Common myeloid progenitor, CD34-positive (primary cell): Measurements from ENCODE around the gene RANGAP1.

Experiments used
- CTCF ChIA-PET: fragments of 350-600 bp; sonication (Branson Sonifier 250); formaldehyde crosslinking; loops from one replicate; lab custom pipeline; 2021; ENCODE audit warnings: antibody characterized with exemption; lab: Charles Lee
- POLR2A ChIA-PET: fragments of 350-600 bp; sonication (Branson Sonifier 250); formaldehyde crosslinking; loops from one replicate; lab custom pipeline; 2021; ENCODE audit warnings: antibody characterized with exemption; lab: Charles Lee
- DNase-seq, 3 donors: peaks; one replicate each; pipeline versions ENCODE4 v3.0.0 to v3.0.0-alpha.2; 2013
- H3K27ac ChIP-seq, 2 experiments: 1 replicate in 1 of 2; 2 replicates in 1 of 2; pipeline ENCODE4 v1.7.0; 2013; ENCODE audit warnings: inconsistent platforms in 2 of 2, low read length in 2 of 2, mild to moderate bottlenecking in 2 of 2, low read depth in 1 of 2, moderate library complexity in 1 of 2; ENCODE audit not compliant: severe bottlenecking in 2 of 2, insufficient read depth in 1 of 2, poor library complexity in 1 of 2
- H3K27me3 ChIP-seq, 5 experiments: replicated peaks in 2 of 5; 1 replicate in 3 of 5; 2 replicates in 2 of 5; pipeline versions ENCODE4 v1.6.1 to v1.7.0; 2013; ENCODE audit warnings: low read length in 4 of 5, mild to moderate bottlenecking in 2 of 5, moderate library complexity in 2 of 5, inconsistent platforms in 1 of 5; ENCODE audit not compliant: insufficient read depth in 5 of 5, control insufficient read depth in 4 of 5
- H3K36me3 ChIP-seq, 4 experiments: 1 replicate in 2 of 4; 2 replicates in 2 of 4; pipeline versions ENCODE4 v1.6.1 to v1.7.0; 2013; ENCODE audit warnings: low read length in 3 of 4, control low read depth in 1 of 4, mild to moderate bottlenecking in 1 of 4; ENCODE audit not compliant: control insufficient read depth in 4 of 4, insufficient read depth in 4 of 4
- H3K4me1 ChIP-seq, 4 experiments: 1 replicate in 3 of 4; 2 replicates in 1 of 4; pipeline versions ENCODE4 v1.6.1 to v1.7.1; 2013; ENCODE audit warnings: low read length in 3 of 4, mild to moderate bottlenecking in 3 of 4, control low read depth in 1 of 4, inconsistent platforms in 1 of 4, moderate library complexity in 1 of 4; ENCODE audit not compliant: control insufficient read depth in 4 of 4, insufficient read depth in 4 of 4; ENCODE audit errors: control extremely low read depth in 1 of 4
- H3K4me3 ChIP-seq, 7 experiments: 1 replicate in 4 of 7; 2 replicates in 3 of 7; pipeline versions ENCODE4 v1.5.1 to v1.7.0; 2013; ENCODE audit warnings: mild to moderate bottlenecking in 7 of 7, low read length in 6 of 7, moderate library complexity in 6 of 7, inconsistent platforms in 2 of 7, low read depth in 2 of 7, control low read depth in 1 of 7; ENCODE audit not compliant: insufficient read depth in 4 of 7, control insufficient read depth in 1 of 7; ENCODE audit errors: extremely low read depth in 1 of 7
- H3K9me3 ChIP-seq, 5 experiments: 1 replicate in 4 of 5; 2 replicates in 1 of 5; pipeline versions ENCODE4 v1.6.1 to v1.7.1; 2013; ENCODE audit warnings: low read length in 4 of 5, mild to moderate bottlenecking in 2 of 5, inconsistent platforms in 1 of 5, low read depth in 1 of 5, moderate library complexity in 1 of 5; ENCODE audit not compliant: control insufficient read depth in 4 of 5, insufficient read depth in 2 of 5; ENCODE audit errors: control extremely low read depth in 1 of 5
- WGBS: methylation state at CpG from one replicate; pipeline ENCODE4 v1.1.5; 2013; ENCODE audit not compliant: insufficient coverage; 5-methylcytosine and 5-hydroxymethylcytosine counted together

RANGAP1 gene

GRCh38 chr22:41226723-41227655 lies 59.0 kb downstream of the RANGAP1 start:
- Histone ChIP-seq H3K27ac (peak overlapping the region in 1 of 2 experiments; percentile 25), H3K27me3 (no peaks in the 10 kb centered on the region), H3K4me3 (no peak overlapping the region), H3K4me1 (peaks cover 0 to 24% (median 9%) of the 10 kb centered on the region in 4 experiments), H3K9me3 (no peaks in the 10 kb centered on the region), H3K36me3 (peaks cover 12 to 77% (median 49%) of the 10 kb centered on the region in 4 experiments)
- DNase-seq, result no peak
- POLR2A ChIA-PET, result interaction anchor here (0.5 kb wide), 1 partner anchor 320 kb away, joined by 3 read pairs; no protein-coding TSS in a partner anchor
- 95% methylated on average over 18 of the region's 26 CpGs for WGBS
- CTCF ChIA-PET, result interaction anchor here (1.0 to 1.7 kb wide), 3 partner anchors 10 to 28 kb away, joined by 3 to 12 read pairs (median 4); no protein-coding TSS in a partner anchor

GRCh38 chr22:41223535-41223934 lies 62.5 kb downstream of the RANGAP1 start:
- Histone ChIP-seq H3K4me3 (no peak overlapping the region), H3K36me3 (peaks cover 16 to 74% (median 57%) of the 10 kb centered on the region in 4 experiments), H3K27ac (no peak overlapping the region), H3K27me3 (no peaks in the 10 kb centered on the region), H3K9me3 (no peaks in the 10 kb centered on the region), H3K4me1 (no peaks in the 10 kb centered on the region)
- ChIA-PET POLR2A (no interaction called here), CTCF (interaction anchor here (1.4 kb wide), 1 partner anchor 42 kb away, joined by 3 read pairs; no protein-coding TSS in a partner anchor)
- 98% methylated on average over 5 of the region's 7 CpGs for whole genome bisulfite sequencing
- DNase-seq, result no peak

- ChIA-PET POLR2A (no interaction called here), CTCF (interaction anchor here (0.6 to 1.4 kb wide), 2 partner anchors 9 to 41 kb away, joined by 3 read pairs; no protein-coding TSS in a partner anchor)
- H3K27ac ChIP-seq, result no peak overlapping the region
- no peaks in the 10 kb centered on the region for H3K27me3 ChIP-seq
- H3K36me3 ChIP-seq, result peaks cover 16 to 71% (median 54%) of the 10 kb centered on the region in 4 experiments
- no peak for DNase-seq
- H3K4me1 ChIP-seq, result peaks cover 0 to 5% (median 1%) of the 10 kb centered on the region in 4 experiments
- no peaks in the 10 kb centered on the region for H3K9me3 ChIP-seq
- WGBS, result 96% methylated on average over 6 of the region's 9 CpGs
- H3K4me3 ChIP-seq, result no peak overlapping the region
These were observed 63.0 kb downstream of the RANGAP1 start for GRCh38 chr22:41222846-41223507.

- CTCF ChIA-PET, result interaction anchor here (0.8 to 1.9 kb wide), 5 partner anchors 10 to 37 kb away, joined by 3 to 7 read pairs (median 5); no protein-coding TSS in a partner anchor
- Histone ChIP-seq H3K9me3 (peaks cover 0 to 14% (median 5%) of the 10 kb centered on the region in 5 experiments), H3K4me1 (peaks cover 0 to 22% (median 15%) of the 10 kb centered on the region in 4 experiments), H3K36me3 (peaks cover 16 to 52% (median 41%) of the 10 kb centered on the region in 4 experiments), H3K4me3 (peak overlapping the region in 6 of 7 experiments; percentile 20 to 72 (median 44)), H3K27ac (peak overlapping the region; percentile 27 to 70), H3K27me3 (no peaks in the 10 kb centered on the region)
- POLR2A ChIA-PET, result interaction anchor here (0.6 to 1.3 kb wide), 3 partner anchors 13 to 73 kb away, joined by 3 to 7 read pairs (median 4); partner anchors contain the start of gene L3MBTL2
- DNase-seq, result peak; percentile 62 to 92 (median 90)
- WGBS, result 18% methylated on average over 14 of the region's 16 CpGs
These were observed 68.3 kb downstream of the RANGAP1 start for GRCh38 chr22:41217553-41218157.

GRCh38 chr22:41216984-41217383 lies 69.0 kb downstream of the RANGAP1 start:
- H3K27ac ChIP-seq, result peak overlapping the region in 1 of 2 experiments; percentile 70

GRCh38 chr22:41215926-41216325 lies 70.1 kb downstream of the RANGAP1 start:
- DNase-seq, result no peak
- CTCF ChIA-PET, result interaction anchor here (0.5 to 2.0 kb wide), 3 partner anchors 20 to 44 kb away, joined by 3 to 6 read pairs (median 4); no protein-coding TSS in a partner anchor
- Histone ChIP-seq H3K4me3 (no peak overlapping the region), H3K27ac (no peak overlapping the region), H3K9me3 (peaks cover 0 to 14% (median 5%) of the 10 kb centered on the region in 5 experiments), H3K27me3 (no peaks in the 10 kb centered on the region), H3K36me3 (peaks cover 13 to 45% (median 35%) of the 10 kb centered on the region in 4 experiments), H3K4me1 (peaks cover 0 to 22% (median 15%) of the 10 kb centered on the region in 4 experiments)
- POLR2A ChIA-PET, result no interaction called here
- WGBS, result 100% methylated on average over 6 of the region's 7 CpGs

More at GRCh38 chr22:41216984-41217383, 69.0 kb downstream of the RANGAP1 start:
- H3K27me3 ChIP-seq, result no peaks in the 10 kb centered on the region
- peaks cover 13 to 49% (median 36%) of the 10 kb centered on the region in 4 experiments for H3K36me3 ChIP-seq
- 70% methylated on average over 7 of the region's 13 CpGs for WGBS
- H3K4me3 ChIP-seq, result peak overlapping the region in 4 of 7 experiments; percentile 10 to 72 (median 41)
- CTCF ChIA-PET, result interaction anchor here (0.8 to 1.9 kb wide), 4 partner anchors 10 to 38 kb away, joined by 3 to 7 read pairs (median 4); no protein-coding TSS in a partner anchor
- peaks cover 0 to 22% (median 15%) of the 10 kb centered on the region in 4 experiments for H3K4me1 ChIP-seq
- POLR2A ChIA-PET, result interaction anchor here (1.1 to 1.3 kb wide), 2 partner anchors 12 to 20 kb away, joined by 3 to 4 read pairs; partner anchors contain the start of gene L3MBTL2
- DNase-seq, result no peak
- peaks cover 0 to 14% (median 5%) of the 10 kb centered on the region in 5 experiments for H3K9me3 ChIP-seq
